ENCODE results near the gene ALDH1A3.
"Not testable (repeated sequence)": the region's sequence is repeated elsewhere in the genome, so short reads cannot be mapped to it uniquely, and the experiment has no call there.

Gene ALDH1A3

DNA sequence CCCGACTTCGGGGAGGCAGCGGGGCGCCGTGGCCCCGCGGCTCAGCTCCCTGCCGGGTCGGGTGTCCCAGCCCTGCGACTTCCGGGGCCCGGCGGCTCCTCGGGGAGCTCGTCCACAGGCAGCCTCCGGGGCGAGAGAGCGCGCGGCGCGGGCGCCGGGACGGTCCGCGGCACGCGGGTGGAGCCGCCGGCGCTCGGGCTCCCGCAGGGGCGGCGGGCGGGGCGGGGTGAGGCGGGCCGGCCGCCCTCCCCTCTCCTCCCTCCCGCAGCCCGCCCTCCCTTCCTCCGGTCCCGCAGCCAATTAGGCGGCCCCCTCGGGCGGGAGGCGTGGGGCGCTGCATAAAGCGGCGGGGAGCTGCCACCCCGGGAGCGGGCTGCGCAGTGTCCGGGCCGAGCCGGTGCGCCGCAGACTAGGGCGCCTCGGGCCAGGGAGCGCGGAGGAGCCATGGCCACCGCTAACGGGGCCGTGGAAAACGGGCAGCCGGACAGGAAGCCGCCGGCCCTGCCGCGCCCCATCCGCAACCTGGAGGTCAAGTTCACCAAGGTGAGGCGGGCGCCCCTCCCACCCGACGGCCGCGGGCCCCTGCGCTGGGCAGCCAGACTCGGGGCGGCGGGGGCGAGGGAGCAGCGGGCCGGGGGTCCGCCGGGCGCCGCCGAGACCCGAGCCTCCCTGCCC, at the start of gene ALDH1A3:
TSS of gene ALDH1A3 (plus strand) at position 368 of the 675 bp plus-strand sequence. CDS start at position 445, 77 bp downstream.
- no peak for DNase-seq

DNA sequence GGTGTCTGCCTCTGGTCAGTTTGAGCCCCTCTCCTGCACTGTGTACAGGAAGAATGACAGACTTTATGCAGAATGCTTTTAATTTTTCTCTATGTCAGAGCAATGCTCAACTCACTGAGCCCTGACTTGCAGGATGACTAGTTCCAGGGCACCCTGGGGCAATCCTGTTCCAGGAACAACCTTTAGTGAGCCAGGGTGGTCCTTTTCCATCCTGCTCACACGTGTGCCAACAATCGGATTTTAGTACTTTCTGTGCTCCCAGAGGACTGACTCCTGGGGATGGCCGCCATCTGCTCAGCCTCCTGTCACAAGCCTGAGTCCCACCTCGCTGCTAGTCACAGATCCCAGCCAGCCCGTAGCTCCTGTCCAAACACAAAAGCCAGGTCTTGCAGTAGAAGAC, 48.2 kb upstream of the ALDH1A3 start:
- no peak for DNase-seq

DNA sequence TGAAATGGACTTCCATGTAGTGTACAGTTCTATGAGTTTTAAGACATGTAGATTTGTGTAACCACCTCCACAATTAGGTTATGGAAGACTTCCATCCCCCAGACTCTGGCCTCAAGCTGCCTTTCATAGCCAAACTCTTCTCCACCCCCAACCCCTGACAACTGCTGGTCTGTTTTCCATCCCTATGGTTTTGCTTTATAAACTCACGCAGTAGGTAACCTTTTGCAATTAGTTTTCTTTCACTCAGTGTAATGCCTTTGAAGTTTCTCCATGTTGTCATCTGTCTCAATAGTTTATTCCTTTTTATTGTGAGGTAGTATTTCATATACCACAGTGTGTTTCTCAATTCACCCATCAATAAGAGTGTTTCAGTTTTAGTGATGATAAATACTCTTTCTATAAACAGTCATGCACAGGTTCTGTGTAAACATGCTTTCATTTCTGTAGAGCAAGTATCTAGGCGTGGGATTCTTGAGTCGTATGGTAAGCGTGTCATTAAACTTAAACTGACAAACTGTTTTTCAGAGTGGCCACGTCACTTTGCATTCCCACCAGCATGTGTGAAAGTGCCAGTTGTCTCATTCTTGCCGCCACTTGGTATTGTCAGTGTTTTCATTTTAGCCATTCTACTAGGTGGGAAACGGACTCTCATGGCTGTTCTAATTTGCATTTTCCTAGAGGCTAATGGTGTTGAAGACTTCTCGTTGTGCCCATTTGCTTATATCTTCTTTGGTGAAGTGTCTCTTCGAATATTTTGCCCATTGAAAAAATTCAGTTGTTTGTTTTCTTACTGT, 47.3 kb upstream of the ALDH1A3 start:
- no peak for DNase-seq

DNA sequence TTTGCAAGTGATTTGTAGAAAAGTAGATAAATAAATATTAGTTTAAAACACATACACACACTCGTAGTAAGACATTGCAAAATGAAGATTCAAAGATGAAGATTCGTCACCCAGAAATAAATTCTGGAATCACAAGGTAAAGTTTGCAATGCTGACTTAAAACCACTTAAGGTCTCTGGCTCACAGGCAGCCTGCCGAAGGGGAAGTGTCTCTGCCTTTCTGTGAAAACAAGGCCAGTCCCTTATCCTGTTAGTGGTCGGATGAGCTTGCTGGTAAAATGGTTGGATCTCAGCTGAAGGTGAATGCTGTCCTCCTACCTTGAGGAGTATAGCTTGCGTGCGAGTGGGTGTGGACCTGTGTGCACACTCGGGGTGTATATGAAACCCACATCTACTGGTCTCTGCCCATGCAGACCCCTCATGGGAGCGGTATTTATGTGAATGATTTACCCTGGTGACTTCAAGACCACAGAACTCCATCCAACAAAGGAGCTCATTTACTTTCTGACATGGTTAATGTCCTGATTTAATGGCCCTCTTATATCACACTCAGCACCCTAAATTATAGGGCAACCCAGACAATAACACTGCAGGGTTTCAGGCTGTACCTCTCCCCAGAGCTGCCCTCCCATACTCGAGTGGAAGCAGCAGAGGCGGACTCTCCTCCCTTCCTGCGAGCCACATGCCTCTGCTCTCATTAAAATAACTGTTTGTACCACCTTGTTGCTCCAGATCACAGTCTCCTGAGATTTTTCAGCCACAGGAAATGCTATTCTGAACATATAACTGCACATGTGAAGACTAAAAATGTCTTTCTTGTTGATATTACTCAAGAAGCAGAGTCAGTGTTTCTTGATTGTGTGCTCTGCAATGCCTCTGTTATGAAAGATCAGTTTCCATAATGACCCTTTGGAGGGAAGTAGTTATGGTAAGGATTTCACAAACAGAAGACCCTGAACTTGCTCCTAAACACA, 45.9 kb upstream of the ALDH1A3 start:
- DNase-seq, result no peak

DNA sequence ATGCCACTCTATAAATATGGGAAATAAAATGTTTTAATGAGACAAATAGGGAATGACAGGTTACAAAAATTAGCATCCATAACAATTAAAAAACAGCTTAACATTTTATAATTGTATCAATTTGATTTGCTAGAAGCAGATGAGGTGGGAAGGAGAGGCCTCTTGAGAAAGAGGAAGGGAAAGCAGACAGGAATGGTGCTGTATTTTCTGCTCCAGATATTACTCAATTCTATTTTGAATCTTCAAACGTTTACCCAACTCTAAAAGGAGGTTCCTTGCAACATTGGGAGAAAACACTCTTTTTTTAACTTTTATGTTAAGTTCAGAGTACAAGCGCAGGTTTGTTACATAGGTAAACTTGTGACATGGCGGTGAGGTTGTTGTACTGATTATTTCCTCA, 44.9 kb upstream of the ALDH1A3 start:
- DNase-seq, result no peak

DNA sequence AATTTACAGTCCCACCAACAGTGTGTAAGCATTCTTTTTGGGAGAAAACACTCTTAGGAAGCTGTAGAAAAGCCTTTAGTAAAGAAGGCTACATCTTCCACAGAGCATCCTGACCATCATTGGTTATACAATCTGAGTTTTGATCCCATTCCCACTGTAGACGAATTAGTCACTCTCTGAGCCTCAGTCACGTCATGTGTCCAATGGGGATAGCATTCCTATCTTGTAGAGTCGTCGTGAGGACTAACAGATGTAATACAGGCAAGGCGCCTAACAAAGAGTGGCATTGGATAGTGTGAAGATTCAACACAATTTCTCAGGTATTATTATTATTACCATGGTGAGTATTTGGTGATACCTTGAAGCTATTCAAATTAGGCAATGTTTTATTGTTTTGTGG, 44.0 kb upstream of the ALDH1A3 start:
- no peak for DNase-seq

DNA sequence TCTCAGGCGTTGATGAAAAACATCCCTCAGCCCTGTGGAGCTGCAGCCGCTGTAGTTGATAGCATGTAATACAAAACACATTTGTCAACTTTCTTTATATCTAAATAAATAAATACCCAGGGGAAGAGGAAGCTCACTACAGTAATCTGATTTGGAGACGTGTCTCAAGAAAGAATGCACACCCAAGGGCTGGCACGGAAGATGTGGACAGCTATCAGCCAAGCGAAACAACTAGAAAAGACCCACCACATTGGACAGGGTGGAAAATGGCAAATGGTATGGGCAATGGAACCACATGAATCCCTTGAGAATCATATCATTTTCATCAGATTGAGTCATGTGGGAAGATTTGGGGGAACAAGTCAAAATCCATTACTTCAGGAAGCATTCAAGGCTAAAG, 43.1 kb upstream of the ALDH1A3 start:
- DNase-seq, result no peak

DNA sequence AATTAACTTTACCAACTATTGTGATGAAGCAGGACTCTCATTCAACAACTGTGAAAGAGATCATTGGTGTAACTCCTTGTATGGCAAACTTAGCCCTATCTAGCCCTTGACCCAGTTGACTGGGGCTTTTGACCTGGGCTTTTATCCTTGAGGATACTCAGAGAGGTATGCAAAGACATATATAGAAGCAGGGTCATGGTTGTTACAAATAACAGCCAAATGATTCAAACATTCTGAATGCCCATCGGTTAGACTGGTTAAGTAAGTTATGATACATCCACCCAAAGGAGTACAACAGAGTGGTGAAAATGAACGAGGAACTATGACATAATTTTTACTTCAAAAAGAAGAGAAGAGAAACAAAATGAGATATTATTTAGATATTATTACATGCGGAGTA, 38.2 kb upstream of the ALDH1A3 start:
- no peak for DNase-seq

DNA sequence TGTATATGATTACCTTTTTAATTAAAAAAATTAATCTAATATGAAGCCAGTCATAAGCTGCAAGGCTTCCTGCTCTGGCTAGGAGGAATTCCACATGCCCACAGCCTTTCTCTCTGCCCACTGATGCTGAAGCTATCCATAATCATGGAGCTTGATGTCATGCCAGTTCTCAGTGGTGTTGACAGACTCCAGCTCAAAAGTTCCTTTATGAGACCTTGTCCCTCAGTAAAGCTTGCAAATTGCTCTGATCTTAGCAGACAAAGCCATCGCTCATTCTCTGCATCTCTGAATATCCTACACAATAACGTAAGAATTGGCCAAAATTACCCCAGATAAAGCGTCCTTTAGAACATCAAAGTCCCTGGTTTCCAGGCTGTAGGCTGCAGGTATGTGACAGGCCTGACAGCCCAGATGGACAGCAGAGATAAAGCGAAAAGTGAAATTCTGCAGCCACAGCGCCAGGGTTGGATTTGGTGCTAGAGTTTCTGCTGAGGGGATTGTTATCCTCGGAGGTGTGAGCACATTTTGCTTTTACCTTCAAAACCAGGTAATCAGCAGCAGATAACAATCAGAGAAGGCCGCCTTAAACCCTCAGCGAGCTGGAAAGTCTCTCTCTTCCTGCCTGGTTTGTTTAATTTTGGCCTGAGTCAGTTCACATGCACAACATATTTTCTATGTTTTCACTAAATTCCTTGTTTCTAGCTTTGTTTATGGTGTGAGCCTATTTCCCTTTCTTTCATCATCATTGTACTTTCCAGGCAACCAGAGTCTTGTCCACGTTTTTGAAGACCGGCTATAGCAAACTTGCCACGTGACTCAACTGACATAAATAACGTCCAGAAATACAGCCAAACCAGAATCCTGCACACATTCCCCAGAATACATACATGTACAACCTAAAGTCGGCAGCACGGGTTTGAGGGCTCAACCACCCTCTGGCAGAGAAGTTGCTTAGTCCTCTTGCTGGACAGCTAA, 36.6 kb upstream of the ALDH1A3 start:
- DNase-seq, result no peak

DNA sequence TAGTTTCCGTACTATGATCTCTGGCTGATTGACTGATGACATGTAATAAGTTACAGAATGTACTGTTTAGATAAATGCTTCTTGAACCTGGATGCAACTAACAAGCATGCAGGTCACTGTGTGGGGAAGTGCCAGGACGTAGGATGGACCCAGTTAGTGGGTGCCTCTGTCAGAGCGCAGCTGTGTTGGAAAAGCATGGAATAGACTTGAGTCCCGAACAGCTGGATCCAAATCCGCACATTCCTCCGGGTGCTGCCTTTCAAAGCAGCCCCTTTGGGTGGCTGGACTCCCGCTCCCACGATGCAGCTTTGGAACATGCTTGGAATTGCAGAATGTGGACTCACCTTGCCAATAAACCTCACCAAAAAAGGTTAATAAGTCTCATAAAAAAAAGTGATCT, 35.5 kb upstream of the ALDH1A3 start:
- DNase-seq, result no peak

DNA sequence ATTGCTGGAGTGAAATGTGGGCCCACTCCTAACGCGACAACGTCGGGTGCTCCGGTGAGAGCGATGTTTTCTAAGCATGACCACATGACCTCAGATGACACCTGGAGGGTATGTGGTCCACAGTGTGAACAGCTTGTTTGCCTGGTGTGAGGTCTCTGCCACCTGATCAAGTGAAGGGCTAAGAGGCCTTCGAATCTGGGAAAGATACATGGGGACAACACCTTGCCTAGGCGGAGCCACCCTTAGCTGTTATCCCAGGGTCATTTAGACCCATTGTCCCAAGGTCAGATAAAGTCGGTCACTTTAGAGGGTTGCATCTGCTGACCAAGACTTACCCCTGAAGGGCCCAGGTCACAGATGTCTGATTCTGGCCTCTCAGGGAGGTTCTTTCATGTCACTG, 34.9 kb upstream of the ALDH1A3 start:
- DNase-seq, result no peak

DNA sequence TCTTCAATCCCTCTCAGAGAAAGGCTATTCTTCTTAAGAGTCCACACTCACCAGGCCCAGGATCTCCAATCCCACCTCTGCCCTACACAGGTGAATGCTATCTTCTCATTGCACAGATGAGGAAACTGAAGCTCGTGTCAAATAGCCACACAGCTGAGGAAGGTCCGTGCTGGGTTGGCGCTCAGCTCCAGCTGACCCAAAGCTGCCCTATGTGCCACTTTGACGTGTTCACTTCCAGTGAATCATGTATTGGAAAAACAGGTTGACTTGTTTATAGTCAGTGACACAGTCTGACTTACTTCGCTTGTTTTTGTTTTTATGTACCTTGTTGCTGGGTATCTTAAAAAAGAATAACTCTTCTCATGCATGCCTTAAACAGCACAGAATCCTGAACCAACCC, 32.4 kb upstream of the ALDH1A3 start:
- DNase-seq, result no peak

DNA sequence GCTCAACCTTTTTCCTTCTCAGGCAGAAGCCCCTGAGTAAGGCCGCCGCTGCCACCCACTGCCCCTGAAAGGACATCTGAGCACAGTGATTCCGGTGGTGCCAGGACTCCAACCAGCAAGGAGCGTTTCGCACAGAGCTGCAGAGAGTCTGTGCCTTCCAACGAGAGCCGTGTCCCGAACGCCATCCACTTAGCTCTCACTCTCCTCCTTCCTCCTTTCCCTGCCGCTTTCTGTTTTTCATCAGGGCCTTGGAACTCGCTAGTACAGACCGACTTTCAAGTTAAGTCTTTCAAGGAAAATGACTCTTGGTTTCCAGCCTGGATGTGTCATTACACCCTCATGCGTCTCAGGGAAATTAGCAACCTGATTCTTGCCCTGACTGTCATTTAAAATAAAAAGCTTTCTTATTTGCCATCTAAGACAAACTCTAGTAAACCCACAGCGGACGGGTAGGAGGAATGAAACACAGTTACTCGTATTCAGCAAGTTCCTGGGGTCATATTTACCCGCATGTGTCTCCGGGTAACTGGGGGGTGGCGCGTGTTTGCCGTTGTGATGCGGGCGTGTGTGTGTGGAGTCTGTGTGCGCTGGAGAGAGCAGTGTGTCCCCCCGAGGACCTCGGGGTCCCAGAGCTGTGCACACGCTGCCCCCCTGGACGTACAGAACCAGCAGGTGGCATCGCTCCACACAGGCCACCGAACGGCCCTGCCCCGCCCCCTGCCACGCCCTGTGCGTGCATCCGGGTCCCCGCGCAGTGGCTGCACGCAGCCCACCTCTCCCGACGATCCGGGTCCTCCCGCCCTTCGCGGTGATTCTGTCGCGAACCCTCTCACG, 30.4 kb upstream of the ALDH1A3 start:
- peak; percentile 63 for DNase-seq

DNA sequence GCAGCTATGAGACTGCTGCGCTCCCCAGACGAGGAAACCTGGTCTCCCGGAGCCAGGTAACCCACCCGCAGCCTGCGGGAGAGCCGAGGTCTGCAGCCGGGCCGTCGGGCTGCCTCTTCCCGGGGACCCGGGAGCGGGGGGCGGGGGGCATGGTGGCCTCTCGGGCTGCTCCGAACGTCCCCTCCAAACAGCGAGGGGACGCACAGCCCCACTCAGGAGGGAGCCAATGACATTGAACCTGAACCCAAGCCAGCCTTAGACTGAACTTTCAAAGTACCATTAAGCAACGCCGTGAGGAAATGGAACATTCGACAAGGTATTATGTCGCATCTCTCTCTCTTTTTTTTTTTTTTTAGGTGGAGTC, 29.8 kb upstream of the ALDH1A3 start:
- no peak for DNase-seq

DNA sequence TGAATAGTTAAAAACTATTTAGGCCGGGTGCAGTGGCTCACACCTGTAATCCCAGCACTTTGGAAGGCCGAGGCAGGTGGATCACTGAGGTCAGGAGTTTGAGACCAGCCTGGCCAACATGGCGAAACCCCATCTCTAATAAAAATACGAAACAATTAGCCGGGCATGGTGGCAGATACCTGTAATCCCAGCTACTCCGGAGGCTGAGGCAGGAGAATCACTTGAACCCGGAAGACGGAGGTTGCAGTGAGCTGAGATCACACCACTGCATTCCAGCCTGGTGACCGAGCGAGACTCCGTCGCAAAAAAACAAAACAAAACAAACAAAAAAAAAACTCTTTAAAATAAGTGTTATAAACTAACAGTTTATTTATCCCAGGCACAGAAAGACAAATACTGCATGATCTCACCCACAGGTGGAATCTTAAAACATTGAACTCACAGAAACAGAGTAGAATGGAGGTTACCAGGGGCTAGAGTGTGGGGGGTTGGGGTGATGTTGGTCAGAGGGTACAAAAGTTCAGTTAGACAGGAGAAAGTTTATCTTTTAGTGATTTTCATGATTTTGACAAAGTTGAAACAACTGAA, 28.1 kb upstream of the ALDH1A3 start:
- DNase-seq, result not testable (repeated sequence)

DNA sequence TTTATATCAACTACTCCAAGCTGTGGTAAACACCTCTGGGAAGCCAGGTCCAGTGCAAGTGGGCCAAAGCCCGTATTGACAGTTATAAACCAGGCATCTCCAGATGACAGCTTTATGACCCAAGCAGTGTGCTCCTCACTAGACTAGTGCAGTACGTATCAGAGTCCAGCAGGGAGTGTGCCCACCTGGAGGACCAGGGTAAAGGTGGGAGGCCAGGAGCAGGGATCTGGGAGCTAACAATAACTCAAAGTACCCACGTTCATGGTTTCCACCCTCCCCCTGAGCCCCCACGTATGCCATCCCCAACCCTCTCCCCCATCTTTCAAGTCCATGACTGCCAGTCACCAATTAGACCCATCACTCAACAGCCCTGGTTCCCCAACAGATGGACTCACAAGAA, 27.0 kb upstream of the ALDH1A3 start:
- no peak for DNase-seq

DNA sequence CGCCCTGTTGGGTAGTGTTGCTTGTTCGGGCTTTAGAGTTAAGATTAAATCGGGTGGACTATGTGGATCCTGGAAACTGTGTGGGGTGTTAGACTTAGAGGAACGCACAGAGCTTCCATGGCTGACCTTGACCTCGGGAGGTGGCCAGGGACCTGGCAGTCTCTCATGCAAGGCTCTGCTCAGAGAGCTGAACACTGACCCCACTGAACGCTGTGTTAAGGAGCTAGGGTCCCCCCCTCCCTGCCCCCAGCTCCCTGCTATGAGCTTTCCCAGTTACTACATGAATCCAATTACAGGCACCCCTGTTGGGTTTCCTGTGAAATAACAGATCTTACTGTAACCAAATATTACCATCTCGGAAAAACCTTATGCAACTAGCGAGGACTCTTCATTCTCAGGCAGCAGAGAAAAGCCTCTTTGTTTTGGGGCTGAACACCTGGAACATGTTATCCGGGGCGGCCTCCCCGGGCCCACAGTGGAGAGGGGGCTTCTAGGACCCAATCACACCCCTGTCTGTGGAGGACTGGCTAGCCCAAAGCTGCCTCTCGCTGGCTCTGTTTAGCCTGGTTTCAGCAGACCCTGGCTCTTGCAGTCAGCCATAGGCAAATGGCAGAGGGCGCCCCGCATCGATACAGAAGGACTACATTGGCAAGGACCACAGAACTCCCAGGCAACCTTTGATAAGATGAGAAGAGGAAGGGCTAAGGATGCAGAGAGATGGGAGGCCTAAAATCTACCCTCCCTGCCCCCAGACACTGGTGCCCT, 25.8 kb upstream of the ALDH1A3 start:
- no peak for DNase-seq

DNA sequence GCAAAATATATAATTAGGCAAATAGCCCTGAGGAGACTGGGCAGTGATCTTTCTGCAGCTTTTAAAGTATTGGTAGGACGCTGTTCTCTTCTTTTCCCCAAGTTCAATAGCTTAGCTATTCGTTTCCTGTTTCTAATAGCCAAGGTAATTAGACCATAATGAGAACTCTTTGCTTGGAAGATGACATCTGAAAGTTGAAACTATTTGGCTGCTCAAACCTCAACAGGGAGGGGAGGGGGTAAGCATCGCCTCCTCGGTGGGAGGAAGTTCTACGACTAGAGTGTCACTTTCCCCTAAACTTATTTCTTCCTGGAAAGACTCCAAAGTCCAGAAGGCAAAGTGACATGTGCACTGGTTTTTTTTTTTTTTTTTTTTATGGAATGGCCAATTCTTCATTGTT, 22.8 kb upstream of the ALDH1A3 start:
- no peak for DNase-seq

DNA sequence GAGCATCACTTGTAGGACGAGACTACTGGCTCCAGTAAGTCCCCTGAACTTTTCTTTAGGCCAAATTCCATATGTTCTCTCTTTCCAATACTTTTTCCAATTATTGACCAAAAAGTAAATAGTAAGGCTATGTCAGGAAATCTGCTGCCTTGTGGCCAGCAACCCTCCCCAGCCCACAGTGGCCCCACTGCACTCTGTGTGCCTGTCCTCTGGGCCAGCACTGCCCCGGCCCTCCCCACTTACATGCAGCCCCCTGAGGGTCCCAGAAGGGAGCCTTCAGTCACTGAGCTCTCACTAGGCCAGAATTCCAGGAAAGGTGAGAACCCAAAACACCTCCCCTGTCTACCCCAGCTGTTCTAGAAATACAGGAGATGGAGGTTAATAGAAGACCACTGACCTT, 21.3 kb upstream of the ALDH1A3 start:
- DNase-seq, result no peak
